PC-3 (cell line): ENCODE measurements around the gene PDE9A. TPM values are rescaled to one million over a fixed set of nuclear protein-coding genes. Genes with fewer than 3 reads are reported as not detected.

Source experiments
- ATAC-seq: fragments of 200-7000 bp; cut with Tn5 transposase; 2 replicates; pipeline ENCODE4 v1.9.1; 2020; ENCODE audit warnings: mild to moderate bottlenecking, moderate library complexity
- BruUV-seq: library from RNA; stranded (reverse); fragments of 400-500 nt; replicated peaks from 2 replicates; lab custom pipeline; 2021; lab: Mats Ljungman, UMichigan
- CTCF ChIA-PET: fragments of 300-600 bp; sonication (Branson Sonifier 250); formaldehyde crosslinking; loops from one replicate; lab custom pipeline; 2022; ENCODE audit warnings: antibody characterized with exemption; lab: Charles Lee
- POLR2A ChIA-PET: fragments of 300-600 bp; sonication (Branson Sonifier 250); formaldehyde crosslinking; loops from one replicate; lab custom pipeline; 2022; ENCODE audit warnings: antibody characterized with exemption; ENCODE audit not compliant: unreplicated experiment; lab: Charles Lee
- DNase-seq: peaks from one replicate; pipeline ENCODE4 v3.0.0-alpha.2; 2015
- H2AFZ ChIP-seq: fragments of 300-600 bp; sonication (generic); 2 replicates; pipeline ENCODE4 v1.6.0; 2016; ENCODE audit warnings: antibody characterized with exemption, low read length
- H3F3A ChIP-seq: fragments of 300-600 bp; sonication (generic); one replicate; pipeline ENCODE4 v1.6.0; 2017; ENCODE audit warnings: antibody characterized with exemption, low read length, control low read depth, mild to moderate bottlenecking; ENCODE audit not compliant: unreplicated experiment
- H3K27ac ChIP-seq: fragments of 300-600 bp; sonication (generic); 2 replicates; pipeline ENCODE4 v1.5.1; 2016; ENCODE audit warnings: mild to moderate bottlenecking, low read length
- H3K27me3 ChIP-seq: fragments of 300-600 bp; sonication (generic); 2 replicates; pipeline ENCODE4 v1.6.1; 2016; ENCODE audit warnings: low read length, mixed read lengths
- H3K36me3 ChIP-seq: fragments of 300-600 bp; sonication (generic); 2 replicates; pipeline ENCODE4 v1.6.1; 2016; ENCODE audit warnings: low read depth, mixed run types, low read length, mixed read lengths
- H3K4me1 ChIP-seq: fragments of 300-600 bp; sonication (generic); 2 replicates; pipeline ENCODE4 v1.5.1; 2016; ENCODE audit warnings: low read length; ENCODE audit not compliant: insufficient read depth
- H3K4me2 ChIP-seq: fragments of 300-600 bp; sonication (generic); 2 replicates; pipeline ENCODE4 v1.6.0; 2016; ENCODE audit warnings: low read length
- H3K4me3 ChIP-seq: fragments of 300-600 bp; sonication (generic); 2 replicates; pipeline ENCODE4 v1.5.1; 2016; ENCODE audit warnings: mild to moderate bottlenecking, low read length, mixed read lengths
- H3K79me2 ChIP-seq: fragments of 300-600 bp; sonication (generic); 2 replicates; pipeline ENCODE4 v1.6.1; 2017; ENCODE audit warnings: low read length, mixed read lengths
- H3K9ac ChIP-seq: fragments of 300-600 bp; sonication (generic); 2 replicates; pipeline ENCODE4 v1.6.0; 2016; ENCODE audit warnings: mild to moderate bottlenecking, low read length
- H3K9me2 ChIP-seq: fragments of 300-600 bp; sonication (generic); replicated peaks from 2 replicates; pipeline ENCODE4 v1.6.1; 2016; ENCODE audit warnings: mixed run types, low read length, mixed read lengths
- H3K9me3 ChIP-seq: fragments of 300-600 bp; sonication (generic); 2 replicates; pipeline ENCODE4 v1.6.1; 2016; ENCODE audit warnings: low read length, mixed read lengths
- H4K20me1 ChIP-seq: fragments of 300-600 bp; sonication (generic); 2 replicates; pipeline ENCODE4 v1.6.1; 2016; ENCODE audit warnings: low read length, mixed read lengths
- EZH2 ChIP-seq: fragments of 300-600 bp; sonication (generic); IDR thresholded peaks from one replicate; pipeline ENCODE4 v1.6.1; 2017; ENCODE audit warnings: antibody characterized with exemption, mild to moderate bottlenecking, low read length; ENCODE audit not compliant: unreplicated experiment
- EZH2phosphoT487 ChIP-seq: fragments of 300-600 bp; sonication (generic); IDR thresholded peaks from 2 replicates; pipeline ENCODE4 v1.6.1; 2018; ENCODE audit warnings: mild to moderate bottlenecking, antibody characterized with exemption, low read length, borderline replicate concordance
- intact Hi-C: fragments of 100-400 bp; cut with micrococcal nuclease; formaldehyde crosslinking; loops from 2 replicates; pipeline ENCODE4 v1.9.0; 2023
- total RNA-seq: library from RNA; depleted of rRNA; stranded (reverse); fragments of >200 nt; gene quantifications from 2 replicates; pipeline ENCODE4 v1.2.3, GENCODE V29; 2014
- TF ChIP-seq, protein P1 (sequence below): fragments of 300-600 bp; sonication (generic); conservative IDR thresholded peaks from 2 replicates; pipeline ENCODE4 v1.5.1; 2017; ENCODE audit warnings: antibody characterized with exemption, low read depth, mild to moderate bottlenecking, low read length

Gene PDE9A
- total RNA-seq, 1 experiment from 2014 or later, result 0.33 TPM

DNA sequence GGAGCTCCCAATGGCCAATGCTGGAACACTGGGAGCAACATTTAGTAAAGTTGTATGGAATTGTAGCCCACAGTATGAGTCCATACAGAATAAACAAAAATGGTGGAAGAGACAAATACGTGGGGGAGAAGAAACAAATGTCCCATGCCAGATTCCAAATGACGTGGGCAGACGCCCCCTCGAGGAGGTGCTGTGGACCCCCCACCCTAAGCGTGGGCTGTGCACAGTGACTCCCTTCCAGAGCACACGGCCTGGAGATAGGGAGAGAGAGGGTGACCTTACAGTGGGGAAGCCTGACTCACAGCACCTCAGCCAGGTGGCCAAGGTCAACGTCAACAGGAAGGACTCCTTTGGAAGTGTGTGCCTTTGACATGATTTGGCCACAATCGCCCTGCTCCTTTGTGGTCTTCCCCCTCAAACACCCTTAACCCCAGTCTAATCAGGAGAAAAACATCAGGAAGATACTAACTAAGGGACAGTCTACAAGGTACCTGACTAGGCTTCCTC lies 13.7 kb upstream of the PDE9A start:
- Histone ChIP-seq H3K4me1 (no peaks in the 10 kb centered on the region), H3K9me2 (no peaks in the 10 kb centered on the region), H4K20me1 (no peaks in the 10 kb centered on the region), H3K4me3 (no peak overlapping the region), H3K9me3 (no peaks in the 10 kb centered on the region), H3K79me2 (no peaks in the 10 kb centered on the region), H3K36me3 (no peaks in the 10 kb centered on the region), H3K4me2 (no peak overlapping the region), H3K27me3 (peaks cover 23% of the 10 kb centered on the region), H3K9ac (no peak overlapping the region), H2AFZ (no peak overlapping the region), H3K27ac (no peak overlapping the region), H3F3A (no peaks in the 10 kb centered on the region)
- BruUV-seq, result no TSS peak
- CTCF ChIA-PET, result no interaction called here
- intact Hi-C loops, result no loop called here
- POLR2A ChIA-PET, result no interaction called here
- TF ChIP-seq EZH2phosphoT487 (no peak), EZH2 (no peak)
- TF ChIP-seq, protein P1, sequence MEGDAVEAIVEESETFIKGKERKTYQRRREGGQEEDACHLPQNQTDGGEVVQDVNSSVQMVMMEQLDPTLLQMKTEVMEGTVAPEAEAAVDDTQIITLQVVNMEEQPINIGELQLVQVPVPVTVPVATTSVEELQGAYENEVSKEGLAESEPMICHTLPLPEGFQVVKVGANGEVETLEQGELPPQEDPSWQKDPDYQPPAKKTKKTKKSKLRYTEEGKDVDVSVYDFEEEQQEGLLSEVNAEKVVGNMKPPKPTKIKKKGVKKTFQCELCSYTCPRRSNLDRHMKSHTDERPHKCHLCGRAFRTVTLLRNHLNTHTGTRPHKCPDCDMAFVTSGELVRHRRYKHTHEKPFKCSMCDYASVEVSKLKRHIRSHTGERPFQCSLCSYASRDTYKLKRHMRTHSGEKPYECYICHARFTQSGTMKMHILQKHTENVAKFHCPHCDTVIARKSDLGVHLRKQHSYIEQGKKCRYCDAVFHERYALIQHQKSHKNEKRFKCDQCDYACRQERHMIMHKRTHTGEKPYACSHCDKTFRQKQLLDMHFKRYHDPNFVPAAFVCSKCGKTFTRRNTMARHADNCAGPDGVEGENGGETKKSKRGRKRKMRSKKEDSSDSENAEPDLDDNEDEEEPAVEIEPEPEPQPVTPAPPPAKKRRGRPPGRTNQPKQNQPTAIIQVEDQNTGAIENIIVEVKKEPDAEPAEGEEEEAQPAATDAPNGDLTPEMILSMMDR, result no peak
- DNase-seq (no peak), ATAC-seq (no peak)

DNA sequence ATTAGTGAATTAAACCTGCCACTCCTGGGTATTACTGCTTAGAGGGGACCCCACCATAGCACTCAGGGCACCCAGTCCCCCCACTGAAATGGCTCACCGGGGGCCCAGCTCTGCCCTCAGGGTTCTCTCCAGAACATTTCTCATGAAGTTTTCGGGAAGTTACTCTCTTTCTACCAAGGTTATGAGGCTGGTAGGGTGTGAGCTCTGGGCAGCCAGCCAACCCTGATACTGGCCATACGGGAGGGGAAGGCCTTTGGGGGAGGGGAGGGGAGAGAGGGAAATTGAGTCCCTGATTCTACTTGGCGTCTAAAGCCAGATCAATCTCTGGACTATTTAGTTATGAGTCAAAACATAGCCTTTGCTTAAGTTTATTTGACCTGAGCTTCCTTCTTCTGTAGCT lies 12.9 kb upstream of the PDE9A start:
- Histone ChIP-seq H4K20me1 (no peaks in the 10 kb centered on the region), H3K4me1 (no peaks in the 10 kb centered on the region), H3K4me2 (no peak overlapping the region), H3K36me3 (no peaks in the 10 kb centered on the region), H3F3A (no peaks in the 10 kb centered on the region), H3K27me3 (peaks cover 23% of the 10 kb centered on the region), H3K27ac (no peak overlapping the region), H3K9me3 (no peaks in the 10 kb centered on the region), H3K9me2 (no peaks in the 10 kb centered on the region), H3K79me2 (no peaks in the 10 kb centered on the region), H3K9ac (no peak overlapping the region), H2AFZ (no peak overlapping the region), H3K4me3 (no peak overlapping the region)
- intact Hi-C loops, result no loop called here
- TF ChIP-seq EZH2phosphoT487 (no peak), EZH2 (no peak)
- ATAC-seq, result no peak
- POLR2A ChIA-PET, result no interaction called here
- no peak for DNase-seq
- CTCF ChIA-PET, result no interaction called here
- BruUV-seq, result no TSS peak

- no peak for ATAC-seq
- Histone ChIP-seq H3K27me3 (peaks cover 23% of the 10 kb centered on the region), H3K4me2 (no peak overlapping the region), H4K20me1 (no peaks in the 10 kb centered on the region), H3K36me3 (no peaks in the 10 kb centered on the region), H3K9ac (no peak overlapping the region), H3K4me1 (no peaks in the 10 kb centered on the region), H3K79me2 (no peaks in the 10 kb centered on the region), H3F3A (no peaks in the 10 kb centered on the region), H3K4me3 (no peak overlapping the region), H3K27ac (no peak overlapping the region), H2AFZ (no peak overlapping the region), H3K9me3 (no peaks in the 10 kb centered on the region), H3K9me2 (no peaks in the 10 kb centered on the region)
- intact Hi-C loops, result no loop called here
- ChIA-PET POLR2A (no interaction called here), CTCF (no interaction called here)
- DNase-seq, result no peak
- TF ChIP-seq EZH2, result no peak
- TF ChIP-seq, protein P1, result no peak
- no peak for TF ChIP-seq EZH2phosphoT487
- BruUV-seq, result no TSS peak
Measured at GRCh38 chr21:42641311-42642218, 11.9 kb upstream of the PDE9A start.
